Cardiac muscle cell (in vitro differentiated cells and primary cell): ENCODE data around the gene PLEKHF1. TPM values are rescaled to one million over a fixed set of nuclear protein-coding genes. Genes with fewer than 3 reads are reported as not detected.
A peak's percentile ranks its signal among the peaks of the same experiment; 100 is the strongest.

Experiments used
- DNase-seq, 2 donors: peaks; one replicate each; pipeline versions ENCODE4 v3.0.0 to v3.0.0-alpha.2; 2010 to 2017; ENCODE audit warnings: low read depth in 1 of 2, low spot score in 1 of 2
- H3K27ac ChIP-seq: fragments of 200-600 bp; sonication (generic); 2 replicates; pipeline ENCODE4 v1.5.1; 2016
- H3K27me3 ChIP-seq: fragments of 200-600 bp; sonication (generic); 2 replicates; pipeline ENCODE4 v1.6.0; 2016; ENCODE audit warnings: control low read depth
- H3K36me3 ChIP-seq: fragments of 200-600 bp; sonication (generic); 2 replicates; pipeline ENCODE4 v1.5.1; 2016; ENCODE audit warnings: control low read depth
- H3K4me1 ChIP-seq: fragments of 200-600 bp; sonication (generic); 2 replicates; pipeline ENCODE4 v1.8.1; 2017; ENCODE audit warnings: low read depth, mild to moderate bottlenecking, mixed run types
- H3K4me3 ChIP-seq: fragments of 200-600 bp; sonication (generic); 2 replicates; pipeline ENCODE4 v1.5.1; 2016; ENCODE audit warnings: mild to moderate bottlenecking
- H3K9me3 ChIP-seq: fragments of 200-600 bp; sonication (generic); 2 replicates; pipeline ENCODE4 v1.5.1; 2017; ENCODE audit warnings: low read depth, mild to moderate bottlenecking, control low read depth
- polyA plus RNA-seq: library from polyadenylated mRNA; unstranded; fragments of >200 nt; fragmentation: Nextera tagmentation; extraction: Ambion mirVana; gene quantifications from 2 replicates; pipeline ENCODE4 v1.2.1, GENCODE V29; 2016
- total RNA-seq: library from RNA; depleted of rRNA; stranded (reverse); fragments of >200 nt; gene quantifications from 2 replicates; pipeline ENCODE4 v1.2.3, GENCODE V29; 2016
- TF ChIP-seq, protein P1 (sequence below): IDR thresholded peaks from 2 replicates; pipeline ENCODE4 v1.5.1; 2012; ENCODE audit warnings: low read depth, mild to moderate bottlenecking, low read length

PLEKHF1 gene
- total and polyA plus RNA-seq, 2 experiments from 2014 or later = 2.3 to 3.0 TPM

DNA sequence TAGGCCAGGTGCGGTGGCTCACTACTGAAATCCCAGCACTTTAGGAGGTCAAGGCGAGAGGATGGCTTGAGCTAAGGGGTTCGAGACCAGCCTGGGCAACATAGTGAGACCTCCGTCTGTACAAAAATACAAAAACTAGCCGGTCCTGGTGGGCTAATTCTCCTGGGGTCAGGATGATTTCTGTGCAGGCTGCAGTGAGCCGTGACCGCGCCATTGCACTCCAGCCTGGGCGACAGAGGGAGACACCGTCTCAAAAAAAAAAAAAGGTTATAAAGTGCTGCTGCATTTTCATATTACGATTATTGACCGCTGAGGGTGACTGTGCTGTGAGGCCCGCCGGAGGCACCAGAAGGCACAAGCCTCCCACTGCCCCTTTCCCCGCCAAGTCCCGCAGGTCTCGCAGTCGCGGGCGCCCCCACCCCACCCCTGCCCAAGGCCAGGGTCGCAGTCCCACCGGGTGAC is 477 bp upstream of the PLEKHF1 start:
- Histone ChIP-seq H3K4me1 (peaks cover 24% of the 10 kb centered on the region), H3K36me3 (no peaks in the 10 kb centered on the region), H3K9me3 (no peaks in the 10 kb centered on the region), H3K4me3 (peak overlapping the region; percentile 45), H3K27me3 (no peaks in the 10 kb centered on the region), H3K27ac (no peak overlapping the region)
- TF ChIP-seq, protein P1, sequence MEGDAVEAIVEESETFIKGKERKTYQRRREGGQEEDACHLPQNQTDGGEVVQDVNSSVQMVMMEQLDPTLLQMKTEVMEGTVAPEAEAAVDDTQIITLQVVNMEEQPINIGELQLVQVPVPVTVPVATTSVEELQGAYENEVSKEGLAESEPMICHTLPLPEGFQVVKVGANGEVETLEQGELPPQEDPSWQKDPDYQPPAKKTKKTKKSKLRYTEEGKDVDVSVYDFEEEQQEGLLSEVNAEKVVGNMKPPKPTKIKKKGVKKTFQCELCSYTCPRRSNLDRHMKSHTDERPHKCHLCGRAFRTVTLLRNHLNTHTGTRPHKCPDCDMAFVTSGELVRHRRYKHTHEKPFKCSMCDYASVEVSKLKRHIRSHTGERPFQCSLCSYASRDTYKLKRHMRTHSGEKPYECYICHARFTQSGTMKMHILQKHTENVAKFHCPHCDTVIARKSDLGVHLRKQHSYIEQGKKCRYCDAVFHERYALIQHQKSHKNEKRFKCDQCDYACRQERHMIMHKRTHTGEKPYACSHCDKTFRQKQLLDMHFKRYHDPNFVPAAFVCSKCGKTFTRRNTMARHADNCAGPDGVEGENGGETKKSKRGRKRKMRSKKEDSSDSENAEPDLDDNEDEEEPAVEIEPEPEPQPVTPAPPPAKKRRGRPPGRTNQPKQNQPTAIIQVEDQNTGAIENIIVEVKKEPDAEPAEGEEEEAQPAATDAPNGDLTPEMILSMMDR = no peak
- no peak for DNase-seq

GRCh38 chr19:29665826-29666577 is 741 bp downstream of the PLEKHF1 start:
- Histone ChIP-seq H3K27ac (peak overlapping the region; percentile 6), H3K4me1 (peaks cover 24% of the 10 kb centered on the region), H3K27me3 (no peaks in the 10 kb centered on the region), H3K4me3 (peak overlapping the region; percentile 45), H3K36me3 (no peaks in the 10 kb centered on the region), H3K9me3 (no peaks in the 10 kb centered on the region)
- TF ChIP-seq, protein P1 = no peak
- DNase-seq = peak; percentile 22 to 73

DNA sequence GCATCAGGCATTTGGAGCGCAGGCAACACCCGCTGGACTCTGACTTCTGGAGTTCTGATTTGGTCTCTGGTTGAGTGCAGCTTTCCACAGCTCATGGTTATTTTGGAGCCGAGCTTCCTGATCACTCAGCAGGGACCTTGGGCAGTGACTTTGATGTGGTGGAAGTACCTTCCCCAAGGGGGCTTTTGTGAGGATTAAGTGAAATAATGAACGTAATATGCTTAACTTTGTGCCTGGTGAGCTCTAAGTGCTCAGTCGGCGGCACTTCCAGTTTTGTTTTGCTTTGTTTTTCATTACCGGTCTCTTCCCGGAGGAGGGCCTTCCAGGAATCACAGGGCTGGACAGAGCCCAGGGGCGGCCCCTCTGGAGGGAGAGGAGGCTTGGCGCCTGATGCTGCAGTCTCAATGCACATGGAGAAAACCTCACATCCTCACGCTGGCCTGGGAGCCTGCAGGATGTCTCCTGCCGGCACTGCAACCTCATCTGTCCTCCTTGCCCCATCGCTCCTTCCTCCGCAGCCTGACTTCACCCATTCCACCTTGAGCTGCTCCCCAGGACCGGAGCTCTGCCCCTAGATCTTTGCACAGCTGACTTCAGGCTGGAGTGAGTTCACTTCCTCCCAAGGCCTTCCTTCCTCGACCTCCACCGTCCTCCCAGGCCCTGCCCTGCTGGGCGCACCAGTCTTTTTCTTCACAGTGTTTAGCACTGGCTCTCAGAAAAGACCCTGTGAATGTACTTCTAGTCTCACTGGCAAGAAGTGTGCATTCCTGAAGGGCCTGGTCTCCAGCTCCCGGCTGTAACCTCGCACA is 1.5 kb downstream of the PLEKHF1 start:
- Histone ChIP-seq H3K36me3 (no peaks in the 10 kb centered on the region), H3K27ac (peak overlapping the region; percentile 6), H3K9me3 (no peaks in the 10 kb centered on the region), H3K4me3 (peak overlapping the region; percentile 45), H3K4me1 (peaks cover 22% of the 10 kb centered on the region), H3K27me3 (no peaks in the 10 kb centered on the region)
- TF ChIP-seq, protein P1 = no peak
- DNase-seq = peak; percentile 81 to 82

DNA sequence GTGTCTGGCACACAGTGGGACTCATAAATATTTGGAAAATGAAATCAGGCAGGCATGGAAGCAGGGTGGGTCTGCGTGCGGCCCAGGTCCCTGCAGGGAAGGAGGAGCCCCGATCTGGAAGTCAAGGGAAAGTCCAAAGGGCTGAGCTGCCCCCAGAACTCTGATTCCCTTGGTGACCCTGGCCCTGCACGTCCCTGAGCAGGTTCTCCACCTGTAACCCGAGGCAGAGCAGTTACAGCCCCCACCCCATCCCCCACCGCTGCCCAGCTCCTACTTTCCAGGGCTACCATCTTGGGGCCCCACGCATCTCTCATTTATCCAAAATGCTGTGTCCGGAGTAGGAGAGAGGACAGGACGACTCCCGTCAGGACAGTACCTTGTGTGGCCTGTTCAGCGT is 2.1 kb downstream of the PLEKHF1 start:
- H3K4me1 ChIP-seq = peaks cover 16% of the 10 kb centered on the region
- no peaks in the 10 kb centered on the region for H3K27me3 ChIP-seq
- TF ChIP-seq, protein P1 = no peak
- H3K27ac ChIP-seq = no peak overlapping the region
- no peaks in the 10 kb centered on the region for H3K9me3 ChIP-seq
- H3K36me3 ChIP-seq = no peaks in the 10 kb centered on the region
- H3K4me3 ChIP-seq = no peak overlapping the region
- DNase-seq = no peak

GRCh38 chr19:29667901-29668341 is 2.7 kb downstream of the PLEKHF1 start:
- Histone ChIP-seq H3K27ac (no peak overlapping the region), H3K27me3 (no peaks in the 10 kb centered on the region), H3K36me3 (no peaks in the 10 kb centered on the region), H3K4me1 (peaks cover 11% of the 10 kb centered on the region), H3K9me3 (no peaks in the 10 kb centered on the region), H3K4me3 (no peak overlapping the region)
- TF ChIP-seq, protein P1 = no peak
- DNase-seq = no peak
